Choroid plexus epithelial cell (primary cell): ENCODE measurements around the gene MAGIX.
"Not testable (repeated sequence)": the region's sequence is repeated elsewhere in the genome, so short reads cannot be mapped to it uniquely, and the experiment has no call there.

Experiments
- DNase-seq: peaks from one replicate; pipeline ENCODE4 v3.0.0-alpha.2; 2010; ENCODE audit warnings: low read depth
- H3K4me3 ChIP-seq: 2 replicates; pipeline ENCODE4 v1.5.1; 2011; ENCODE audit warnings: low read depth, mild to moderate bottlenecking, control low read depth, low read length, moderate library complexity
- CTCF ChIP-seq: conservative IDR thresholded peaks from 2 replicates; pipeline ENCODE4 v1.5.1; 2011; ENCODE audit warnings: low read depth, mild to moderate bottlenecking, control low read depth, inconsistent platforms, low read length, moderate library complexity

The MAGIX gene

DNA sequence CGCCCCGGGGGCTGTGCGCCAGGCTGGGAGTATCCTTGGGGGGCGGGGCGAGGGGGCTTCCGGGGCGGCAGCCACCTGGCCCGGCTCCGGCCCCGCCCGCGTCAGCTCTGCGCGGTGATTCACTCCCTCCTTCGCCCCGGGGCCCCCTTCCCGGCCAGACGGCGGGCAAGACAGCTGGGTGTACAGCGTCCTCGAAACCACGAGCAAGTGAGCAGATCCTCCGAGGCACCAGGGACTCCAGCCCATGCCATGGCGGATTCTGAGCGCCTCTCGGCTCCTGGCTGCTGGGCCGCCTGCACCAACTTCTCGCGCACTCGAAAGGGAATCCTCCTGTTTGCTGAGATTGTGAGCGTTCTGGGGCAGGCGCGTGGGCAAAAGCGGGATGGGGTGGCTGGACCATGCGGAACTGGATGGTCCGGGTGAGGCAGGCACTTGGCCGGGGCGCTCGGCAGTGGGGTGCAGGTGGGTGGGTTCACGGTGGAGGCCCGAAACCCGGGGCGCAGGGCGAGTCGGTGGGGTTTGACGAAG is 9.3 kb downstream of the MAGIX start, which contains the start of gene PLP2:
Gene PLP2, plus strand, starts transcription at position 147 of the 528 bp plus-strand sequence. Its CDS starts 103 bp downstream, at position 250.
- DNase-seq: peak; percentile 51
- no peak for TF ChIP-seq CTCF
- H3K4me3 ChIP-seq: peak within 1 kb of the TSS; percentile 68

GRCh38 chrX:49172280-49172780 is 9.8 kb downstream of the MAGIX start:
- peak overlapping the region; percentile 68 for H3K4me3 ChIP-seq
- TF ChIP-seq CTCF: no peak
- peak; percentile 42 for DNase-seq

DNA sequence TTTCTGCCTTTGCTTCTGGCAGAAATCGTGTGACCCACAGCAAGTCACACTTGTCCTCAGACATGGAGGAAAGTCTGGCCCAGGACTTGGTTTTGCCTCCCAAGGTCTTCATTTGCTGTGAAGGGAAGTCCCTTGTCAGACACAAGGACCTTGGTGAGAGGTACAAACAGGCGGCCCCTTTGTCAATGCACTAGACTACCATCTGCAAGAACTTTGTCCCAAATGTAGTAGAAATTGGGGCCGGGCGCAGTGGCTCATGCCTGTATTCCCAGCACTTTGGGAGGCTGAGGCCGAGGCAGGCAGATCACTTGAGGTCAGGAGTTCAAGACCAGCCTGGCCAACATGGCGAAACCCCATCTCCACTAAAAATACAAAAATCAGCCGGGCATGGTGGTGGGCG is 11.0 kb downstream of the MAGIX start:
- H3K4me3 ChIP-seq, DNase-seq: not testable (repeated sequence)

DNA sequence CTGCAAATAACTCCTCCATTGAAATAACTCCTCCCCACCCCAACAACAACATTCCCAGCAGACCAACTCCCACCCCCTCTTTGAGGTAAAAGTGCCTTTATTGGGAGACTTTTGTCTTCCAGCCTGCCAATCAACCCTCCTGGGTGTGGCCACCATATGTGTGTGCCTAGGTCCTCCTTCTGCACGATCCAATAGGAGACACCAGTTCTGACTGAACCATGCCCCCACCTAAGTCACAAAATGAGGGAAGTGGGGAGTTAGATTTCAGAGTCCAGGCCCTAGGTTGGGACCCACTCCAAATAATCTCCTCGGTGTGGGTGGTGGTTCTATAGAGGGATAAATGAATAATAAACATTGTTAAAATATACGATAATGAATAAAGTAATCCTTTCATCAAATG is 12.2 kb downstream of the MAGIX start:
- no peak for DNase-seq
- TF ChIP-seq CTCF: no peak
- H3K4me3 ChIP-seq: no peak overlapping the region

DNA sequence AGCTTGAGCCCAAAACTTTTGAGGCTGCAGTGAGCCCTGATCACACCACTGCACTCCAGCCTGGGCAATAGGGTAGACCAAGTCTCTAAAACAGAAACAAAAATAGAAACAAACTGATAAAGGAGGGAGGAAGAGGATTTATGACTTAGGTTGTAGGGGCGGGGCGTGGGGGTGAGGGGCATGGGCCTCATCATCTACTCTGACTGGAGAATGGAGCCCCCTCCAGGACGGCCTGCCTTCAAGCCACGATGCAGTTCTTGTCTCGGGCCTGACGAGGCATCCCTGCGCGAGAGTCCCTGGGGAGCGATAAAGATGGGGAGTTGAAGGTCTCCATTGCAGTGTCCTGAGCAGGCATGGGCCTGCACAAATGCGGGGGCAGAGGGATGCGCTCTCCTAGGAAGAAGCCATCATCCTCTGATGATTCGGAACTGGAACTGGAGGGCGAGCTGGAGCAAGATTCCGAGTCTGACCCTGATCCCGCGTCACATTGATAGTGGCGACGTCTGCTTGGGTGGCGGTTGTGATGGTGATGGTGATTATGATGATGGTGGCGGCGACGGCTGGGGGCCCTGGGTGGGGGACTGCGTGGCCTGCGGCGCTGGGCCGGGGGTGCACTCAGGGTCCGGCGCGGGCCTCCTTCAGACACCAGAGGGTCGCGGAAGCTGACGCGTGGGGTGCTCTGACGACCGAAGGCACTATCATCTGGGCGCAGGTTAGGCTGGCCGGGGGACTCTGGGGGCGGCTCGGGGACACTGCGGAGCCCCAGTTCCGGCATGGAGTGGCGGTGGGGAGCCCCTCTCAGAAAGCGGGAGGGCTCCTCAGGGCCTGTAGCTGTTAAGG is 13.1 kb downstream of the MAGIX start:
- no peak for TF ChIP-seq CTCF
- H3K4me3 ChIP-seq: no peak overlapping the region
- DNase-seq: no peak

DNA sequence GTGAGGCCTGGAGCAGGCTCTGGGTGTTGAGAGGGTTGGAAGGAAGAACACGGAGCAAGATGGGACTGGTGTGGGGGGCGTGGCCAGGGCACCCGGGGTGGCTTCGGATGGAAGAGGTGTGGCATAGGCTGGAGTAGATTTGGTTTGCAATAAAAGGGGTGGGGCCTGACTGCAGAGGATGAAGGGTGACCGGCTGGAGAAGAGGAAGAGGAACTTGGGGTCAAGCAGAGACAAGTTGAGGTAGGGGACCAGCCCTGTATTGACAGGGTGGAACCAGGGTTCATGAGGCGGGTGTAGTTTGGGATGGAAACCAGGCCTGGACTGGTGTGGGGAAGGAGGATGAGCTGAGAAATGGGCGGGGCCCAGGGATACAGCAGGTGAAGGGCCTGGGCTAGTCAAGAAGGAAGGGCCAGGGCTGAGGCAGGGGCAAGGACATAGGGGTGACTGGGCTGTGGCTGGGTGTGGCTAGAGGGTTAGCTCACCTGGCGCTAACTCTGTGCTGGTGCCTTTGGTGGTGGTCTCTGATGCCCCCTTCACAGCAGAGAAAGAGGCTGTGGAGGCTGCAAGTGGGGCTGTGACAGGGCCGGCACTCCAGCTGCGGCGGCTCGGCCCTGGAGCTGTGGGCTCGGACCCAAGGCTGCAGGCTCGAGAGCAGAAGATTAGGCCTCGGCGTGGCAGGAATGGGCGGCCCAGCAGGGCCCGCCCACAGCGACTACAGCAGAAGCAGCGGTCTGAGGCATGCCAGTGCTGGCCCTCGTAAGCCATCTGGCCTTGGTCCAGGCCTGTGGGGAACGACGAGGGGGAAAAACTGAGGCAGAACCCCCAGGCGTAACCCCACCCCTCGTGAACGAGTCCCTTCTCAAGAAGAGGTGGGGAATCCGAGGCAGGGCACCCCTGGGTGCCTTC is 14.1 kb downstream of the MAGIX start:
- H3K4me3 ChIP-seq: no peak overlapping the region
- no peak for DNase-seq
- TF ChIP-seq CTCF: no peak

DNA sequence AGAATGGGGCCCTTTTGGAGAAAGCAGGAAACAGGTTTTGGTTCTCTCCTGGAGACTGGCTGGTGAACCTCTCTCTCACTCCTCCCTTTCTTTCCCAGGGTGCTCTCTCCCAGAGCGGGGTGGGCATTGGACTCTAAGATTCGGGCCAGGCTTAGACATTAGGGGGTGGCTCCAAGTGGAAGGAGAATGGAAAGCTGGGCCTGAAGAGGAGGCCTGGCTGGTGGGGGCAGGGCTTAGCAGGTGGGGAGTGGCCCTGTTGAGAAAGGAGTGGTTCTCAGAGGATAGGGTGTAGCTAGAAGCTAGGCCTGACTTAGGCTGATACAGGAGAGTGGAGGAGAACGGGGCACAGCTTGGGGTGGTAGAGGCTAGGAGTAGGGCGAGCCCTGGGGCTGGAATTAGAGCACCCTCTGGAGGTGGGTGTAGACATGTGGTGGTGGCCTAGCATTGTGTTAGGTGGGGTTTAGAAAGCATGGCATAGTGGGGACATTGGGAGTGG is 14.8 kb downstream of the MAGIX start:
- H3K4me3 ChIP-seq: no peak overlapping the region
- no peak for DNase-seq
- TF ChIP-seq CTCF: peak; percentile 15
